Right renal cortex interstitium (tissue), 3 donors: ENCODE data around the gene TFCP2L1. TPM values are rescaled to one million over a fixed set of nuclear protein-coding genes. Genes with fewer than 3 reads are reported as not detected.

Experiments used
- DNase-seq, 3 donors: peaks; one replicate each; pipeline ENCODE4 v3.0.0-alpha.2; 2013; ENCODE audit warnings: low read depth in 3 of 3, low spot score in 2 of 3
- polyA plus RNA-seq, 3 donors: library from polyadenylated mRNA; unstranded; fragments of 120-200 nt; gene quantifications; one replicate each; pipeline ENCODE4 v1.2.1, GENCODE V29; 2013; ENCODE audit not compliant: insufficient read length in 3 of 3

Gene TFCP2L1
- polyA plus RNA-seq, 3 donors = 57.6 to 63.5 (median 62.1) TPM

GRCh38 chr2:121244616-121245015, 40.4 kb downstream of the TFCP2L1 start:
- no peak for DNase-seq

GRCh38 chr2:121243821-121244460, 41.1 kb downstream of the TFCP2L1 start:
- no peak for DNase-seq

- no peak for DNase-seq
Measured at GRCh38 chr2:121242976-121243375, 42.0 kb downstream of the TFCP2L1 start.

GRCh38 chr2:121242175-121242875, 42.7 kb downstream of the TFCP2L1 start:
- no peak for DNase-seq

GRCh38 chr2:121241466-121241865, 43.5 kb downstream of the TFCP2L1 start:
- no peak for DNase-seq

- DNase-seq = no peak
Measured at GRCh38 chr2:121240436-121240835, 44.6 kb downstream of the TFCP2L1 start.

GRCh38 chr2:121239969-121240368, 45.0 kb downstream of the TFCP2L1 start:
- DNase-seq = no peak

- DNase-seq = no peak
Measured at GRCh38 chr2:121239471-121239870, 45.5 kb downstream of the TFCP2L1 start.

- DNase-seq = no peak
Measured at GRCh38 chr2:121238828-121239227, 46.2 kb downstream of the TFCP2L1 start.

GRCh38 chr2:121237980-121238665, 46.9 kb downstream of the TFCP2L1 start:
- DNase-seq = no peak

GRCh38 chr2:121237336-121237979, 47.5 kb downstream of the TFCP2L1 start:
- no peak for DNase-seq

- no peak for DNase-seq
Measured at GRCh38 chr2:121236650-121237180, 48.3 kb downstream of the TFCP2L1 start.

- DNase-seq = no peak
Measured at GRCh38 chr2:121236101-121236640, 48.8 kb downstream of the TFCP2L1 start.

- no peak for DNase-seq
Measured at GRCh38 chr2:121235542-121235941, 49.5 kb downstream of the TFCP2L1 start.

- no peak for DNase-seq
Measured at GRCh38 chr2:121234791-121235190, 50.2 kb downstream of the TFCP2L1 start.

GRCh38 chr2:121234144-121234543, 50.9 kb downstream of the TFCP2L1 start:
- DNase-seq = no peak

GRCh38 chr2:121233486-121234110, 51.4 kb downstream of the TFCP2L1 start:
- DNase-seq = no peak

- DNase-seq = no peak
Measured at GRCh38 chr2:121232626-121233265, 52.3 kb downstream of the TFCP2L1 start.

- DNase-seq = no peak
Measured at GRCh38 chr2:121231385-121232000, 53.5 kb downstream of the TFCP2L1 start.
